ENCODE measurements around the gene OASL. TPM values are rescaled to one million over a fixed set of nuclear protein-coding genes. Genes with fewer than 3 reads are reported as not detected.
A peak's percentile ranks its signal among the peaks of the same experiment; 100 is the strongest.

The OASL gene
- total RNA-seq, 4 donors from 2014 or later: 5.2 to 18.7 (median 11.5) TPM

DNA sequence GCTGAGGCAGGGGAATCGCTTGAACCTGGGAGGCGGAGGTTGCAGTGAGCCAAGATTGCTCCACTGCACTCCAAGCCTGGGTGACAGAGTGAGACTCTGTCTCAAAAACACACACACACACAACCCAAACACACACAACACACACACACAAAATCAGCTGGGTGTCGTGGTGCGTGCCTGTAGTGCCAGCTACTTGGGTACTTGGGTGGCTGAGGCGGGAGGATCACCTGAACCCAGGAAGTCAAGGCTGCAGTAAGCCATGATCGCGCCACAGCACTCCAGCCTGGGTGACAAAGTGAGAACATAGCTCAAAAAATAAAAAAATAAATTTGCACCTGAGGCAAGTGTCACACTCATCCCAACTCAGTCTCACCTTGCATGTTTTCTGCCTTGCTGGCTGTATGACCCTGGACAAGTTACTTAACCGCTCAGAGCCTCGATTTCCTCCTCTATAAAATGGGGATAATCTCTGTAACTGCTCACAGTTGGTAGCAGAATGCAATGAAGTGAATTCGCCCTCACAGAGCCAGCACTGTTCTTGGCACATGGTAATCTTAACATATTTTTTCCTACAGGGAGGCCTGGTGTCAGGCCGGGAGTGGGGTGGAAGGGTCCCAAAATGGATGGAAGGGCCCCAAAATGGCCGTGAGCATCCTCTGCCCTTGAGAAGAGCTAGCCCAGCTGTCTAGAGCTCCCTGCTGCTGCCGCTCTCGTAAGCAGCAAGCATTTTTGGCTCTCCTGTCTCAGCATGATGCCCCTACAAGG, 61.3 kb downstream of the OASL start:
- Histone ChIP-seq H3K4me1 (peaks cover 0 to 30% (median 16%) of the 10 kb centered on the region in 4 donors), H3K27me3 (no peaks in the 10 kb centered on the region), H3K9me3 (no peaks in the 10 kb centered on the region), H3K4me3 (peak overlapping the region; percentile 20 to 58 (median 52)), H3K27ac (peak overlapping the region; percentile 83 to 93 (median 89)), H3K36me3 (peaks cover 0 to 5% (median 0%) of the 10 kb centered on the region in 4 donors)
- no peak for DNase-seq
- 47 to 58% methylated on average over 7 to 14 of the region's 14 CpGs for WGBS, 2 donors (ENCODE audit: low coverage in 1 of 2)
- in situ Hi-C loops (cut with MboI; ENCODE audit: low pct_ligation_motif_present in 1 of 4, low pct_unique_long_range_greater_than_20kb in 1 of 4, low sequenced_read_pairs in 3 of 4): no loop called here
- no peak for TF ChIP-seq POLR2A (IDR thresholded peaks at IDR 0.05)
- no peak for TF ChIP-seq POLR2AphosphoS5 (IDR thresholded peaks at IDR 0.05)
- no peak for TF ChIP-seq EP300 (IDR thresholded peaks at IDR 0.05; ENCODE audit: low read depth)
- TF ChIP-seq, protein P1, sequence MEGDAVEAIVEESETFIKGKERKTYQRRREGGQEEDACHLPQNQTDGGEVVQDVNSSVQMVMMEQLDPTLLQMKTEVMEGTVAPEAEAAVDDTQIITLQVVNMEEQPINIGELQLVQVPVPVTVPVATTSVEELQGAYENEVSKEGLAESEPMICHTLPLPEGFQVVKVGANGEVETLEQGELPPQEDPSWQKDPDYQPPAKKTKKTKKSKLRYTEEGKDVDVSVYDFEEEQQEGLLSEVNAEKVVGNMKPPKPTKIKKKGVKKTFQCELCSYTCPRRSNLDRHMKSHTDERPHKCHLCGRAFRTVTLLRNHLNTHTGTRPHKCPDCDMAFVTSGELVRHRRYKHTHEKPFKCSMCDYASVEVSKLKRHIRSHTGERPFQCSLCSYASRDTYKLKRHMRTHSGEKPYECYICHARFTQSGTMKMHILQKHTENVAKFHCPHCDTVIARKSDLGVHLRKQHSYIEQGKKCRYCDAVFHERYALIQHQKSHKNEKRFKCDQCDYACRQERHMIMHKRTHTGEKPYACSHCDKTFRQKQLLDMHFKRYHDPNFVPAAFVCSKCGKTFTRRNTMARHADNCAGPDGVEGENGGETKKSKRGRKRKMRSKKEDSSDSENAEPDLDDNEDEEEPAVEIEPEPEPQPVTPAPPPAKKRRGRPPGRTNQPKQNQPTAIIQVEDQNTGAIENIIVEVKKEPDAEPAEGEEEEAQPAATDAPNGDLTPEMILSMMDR (IDR thresholded peaks at IDR 0.05): no peak
- intact Hi-C loops (cut with DNase I; ENCODE audit: low total_unique reads): no loop called here

DNA sequence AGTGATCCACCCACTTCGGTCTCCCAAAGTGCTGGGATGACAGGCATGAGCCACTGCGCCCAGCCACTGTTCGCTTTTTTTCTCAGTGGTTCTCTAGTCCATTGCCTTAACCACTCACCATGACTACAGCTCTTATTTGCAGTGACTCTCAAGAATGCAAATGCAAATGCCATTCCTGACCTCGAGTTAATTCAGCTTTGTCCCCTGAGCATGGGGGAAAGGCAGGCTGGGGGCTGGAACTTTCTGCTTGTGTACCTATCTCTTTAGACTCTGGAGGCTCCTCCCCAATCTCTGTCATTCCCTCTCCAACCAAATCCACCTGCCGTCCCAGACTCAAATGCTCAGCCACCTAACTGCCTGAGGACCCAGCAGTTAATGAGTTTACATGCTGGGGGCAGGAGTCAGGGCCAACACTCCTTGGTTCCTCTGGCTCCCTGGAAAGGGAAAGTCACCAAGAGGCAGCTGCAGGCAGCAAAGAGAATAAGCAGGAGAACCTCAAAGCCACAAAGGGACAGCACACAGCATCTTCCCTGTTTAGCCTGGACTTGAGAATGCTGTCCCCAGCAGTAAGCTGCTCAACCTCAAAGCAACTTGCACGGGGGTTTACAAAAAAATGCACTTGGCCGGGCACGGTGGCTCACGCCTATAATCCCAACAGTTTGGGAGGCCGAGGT, 66.0 kb downstream of the OASL start:
- in situ Hi-C loops (cut with MboI; ENCODE audit: low pct_ligation_motif_present in 1 of 4, low pct_unique_long_range_greater_than_20kb in 1 of 4, low sequenced_read_pairs in 3 of 4): loop anchor here in 3 of 4 donors (25.0 kb wide), 1 partner anchor 336 kb away; the partner anchor contains the start of gene CABP1 (in 3 of the 3)
- H3K4me3 ChIP-seq: no peak overlapping the region
- H3K27ac ChIP-seq: no peak overlapping the region
- intact Hi-C loops (cut with DNase I; ENCODE audit: low total_unique reads): loop anchor here (5.0 kb wide), 1 partner anchor 326 kb away; no protein-coding TSS in a partner anchor
- H3K9me3 ChIP-seq: no peaks in the 10 kb centered on the region
- TF ChIP-seq POLR2AphosphoS5 (IDR thresholded peaks at IDR 0.05): no peak
- TF ChIP-seq, protein P1 (IDR thresholded peaks at IDR 0.05): no peak
- TF ChIP-seq POLR2A (IDR thresholded peaks at IDR 0.05): no peak
- TF ChIP-seq EP300 (IDR thresholded peaks at IDR 0.05; ENCODE audit: low read depth): no peak
- no peaks in the 10 kb centered on the region for H3K27me3 ChIP-seq
- DNase-seq: no peak
- peaks cover 0 to 23% (median 4%) of the 10 kb centered on the region in 4 donors for H3K4me1 ChIP-seq
- WGBS, 2 donors (ENCODE audit: low coverage in 1 of 2): 50% methylated on average over 4 to 8 of the region's 10 CpGs
- H3K36me3 ChIP-seq: peaks cover 0 to 10% (median 1%) of the 10 kb centered on the region in 4 donors

DNA sequence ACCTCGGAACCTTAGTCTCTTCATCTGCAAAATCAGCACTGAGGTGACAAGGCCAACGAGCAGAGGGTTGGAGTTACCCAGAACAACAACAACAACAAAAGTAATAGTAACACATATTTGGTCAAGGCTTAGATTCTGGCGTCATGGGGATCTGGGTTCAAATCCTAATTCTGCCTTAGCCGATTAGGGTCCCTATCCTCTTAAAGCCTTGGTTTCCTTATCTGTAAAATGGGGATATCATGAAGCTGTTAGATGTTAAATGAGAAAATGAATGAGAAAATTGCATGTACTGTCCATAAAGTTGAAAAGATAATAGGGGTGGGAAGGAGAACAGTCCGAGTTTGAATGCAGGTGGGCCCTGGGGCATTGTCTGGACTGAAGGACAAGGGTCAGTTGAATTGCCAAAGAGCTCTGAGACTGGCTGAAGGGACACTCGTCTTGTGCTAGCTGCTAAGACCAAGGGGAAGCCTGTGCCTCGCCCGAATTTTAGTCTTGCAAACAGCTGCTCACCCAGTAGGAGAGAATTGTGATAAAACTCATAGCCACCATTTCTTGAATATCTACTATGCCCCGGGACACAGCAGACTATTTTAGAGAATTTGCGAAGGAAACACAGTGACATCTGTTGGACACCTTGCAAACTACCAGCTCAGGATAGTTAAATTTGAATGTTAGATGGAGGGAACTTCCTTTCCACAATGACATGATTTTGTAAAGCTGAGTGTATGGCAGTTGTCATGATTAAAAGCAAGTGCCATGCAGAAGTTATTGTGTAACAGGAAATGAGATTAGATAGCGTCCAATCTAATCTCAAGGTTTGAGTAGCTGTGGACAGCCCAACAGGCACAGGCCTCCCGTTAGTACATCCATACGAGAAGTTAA, 67.5 kb downstream of the OASL start:
- intact Hi-C loops (cut with DNase I; ENCODE audit: low total_unique reads) (loop anchor here (5.0 kb wide), 1 partner anchor 324 kb away; no protein-coding TSS in a partner anchor), in situ Hi-C loops (cut with MboI; ENCODE audit: low pct_ligation_motif_present in 1 of 4, low pct_unique_long_range_greater_than_20kb in 1 of 4, low sequenced_read_pairs in 3 of 4) (loop anchor here in 3 of 4 donors (25.0 kb wide), 1 partner anchor 334 kb away; the partner anchor contains the start of gene CABP1 (in 3 of the 3))
- Histone ChIP-seq H3K27ac (no peak overlapping the region), H3K9me3 (no peaks in the 10 kb centered on the region), H3K4me1 (peaks cover 0 to 10% (median 0%) of the 10 kb centered on the region in 4 donors), H3K36me3 (peaks cover 0 to 10% (median 1%) of the 10 kb centered on the region in 4 donors), H3K27me3 (no peaks in the 10 kb centered on the region), H3K4me3 (no peak overlapping the region)
- WGBS, 2 donors (ENCODE audit: low coverage in 1 of 2): 12 to 33% methylated on average over 10 to 13 of the region's 13 CpGs
- TF ChIP-seq, protein P1 (IDR thresholded peaks at IDR 0.05): peak; percentile 63 to 74 (median 68)
- no peak for TF ChIP-seq EP300 (IDR thresholded peaks at IDR 0.05; ENCODE audit: low read depth)
- no peak for DNase-seq
